Loucy (cell line): ENCODE data around the gene AFF3.

Source experiments
- CTCF ChIP-seq: fragments of 200-600 bp; sonication (generic); conservative IDR thresholded peaks from 2 replicates; pipeline ENCODE4 v1.5.1; 2014; ENCODE audit warnings: mild to moderate bottlenecking, antibody characterized with exemption, low read length
- EZH2phosphoT487 ChIP-seq: fragments of 200-600 bp; IDR thresholded peaks from 2 replicates; pipeline ENCODE4 v1.6.1; 2018; ENCODE audit warnings: antibody characterized with exemption, mild to moderate bottlenecking, moderate library complexity, borderline replicate concordance

- TF ChIP-seq CTCF = no peak
- TF ChIP-seq EZH2phosphoT487 = no peak
These were observed 532.5 kb downstream of the AFF3 start for GRCh38 chr2:99609851-99610381.
